ENCODE measurements around the gene CNOT6L. TPM values are rescaled to one million over a fixed set of nuclear protein-coding genes. Genes with fewer than 3 reads are reported as not detected.

CNOT6L gene
- total and polyA plus RNA-seq, 2 of the 4 experiments (the other 2 are of a cell fraction), result 3.5 to 21.1 TPM

- Histone ChIP-seq H3K56ac (ENCODE audit: extremely low read depth, insufficient read depth, low read length) (no peak overlapping the region), H3K4me2 (ENCODE audit: low read depth, low read length) (peak overlapping the region; percentile 54), H2BK5ac (ENCODE audit: low read depth, low read length, poor library complexity, severe bottlenecking) (no peak overlapping the region), H2AK5ac (ENCODE audit: low read depth, low read length) (no peak overlapping the region), H3K18ac (ENCODE audit: low read depth, low read length) (no peak overlapping the region), H3K9ac (ENCODE audit: low read depth, low read length) (no peak overlapping the region; the same call in 1 of the 2 replicates), H4K5ac (ENCODE audit: low read depth, low read length) (no peak overlapping the region), H4K20me1 (ENCODE audit: insufficient read depth, low read length) (peaks cover 9% of the 10 kb centered on the region), H2BK15ac (ENCODE audit: low read depth, low read length) (no peak overlapping the region), H3K4me1 (ENCODE audit: control insufficient read depth, insufficient read depth, low read length) (peaks cover 6% of the 10 kb centered on the region), H2AK9ac (replicated peaks; ENCODE audit: low read depth, low read length, poor library complexity) (no peak overlapping the region), H3K9me3 (ENCODE audit: control insufficient read depth, insufficient read depth, low read length) (no peaks in the 10 kb centered on the region), H3K4me3 (ENCODE audit: insufficient read depth, low read depth, low read length) (no peak overlapping the region), H3K79me1 (ENCODE audit: low read depth in 1 of 2, low read length in 2 of 2) (peaks cover 9 to 19% of the 10 kb centered on the region in 2 experiments), H3K27me3 (ENCODE audit: control insufficient read depth, insufficient read depth, low read length) (no peaks in the 10 kb centered on the region), H4K91ac (ENCODE audit: insufficient read depth, low read depth, low read length) (no peak overlapping the region), H2BK20ac (ENCODE audit: low read depth, low read length) (no peak overlapping the region), H3K14ac (replicated peaks; ENCODE audit: low read depth, low read length) (no peak overlapping the region), H4K8ac (ENCODE audit: low read depth in 2 of 2, low read length in 2 of 2) (no peak overlapping the region), H3K4ac (ENCODE audit: low read depth, low read length) (no peak overlapping the region), H3K36me3 (ENCODE audit: control insufficient read depth, insufficient read depth, low read length) (no peaks in the 10 kb centered on the region; the same call in 1 of the 2 replicates), H3K23ac (ENCODE audit: low read depth, low read length) (no peak overlapping the region), H2BK120ac (ENCODE audit: low read depth, low read length) (no peak overlapping the region), H3K9me1 (ENCODE audit: insufficient read depth, low read length) (no peaks in the 10 kb centered on the region), H2AFZ (replicated peaks; ENCODE audit: low read length, poor library complexity) (no peak overlapping the region), H3K27ac (ENCODE audit: insufficient read depth, low read length) (no peak overlapping the region; the same call in 1 of the 2 replicates)
- BruUV-seq (replicated peaks), result no TSS peak
- CTCF ChIA-PET, result interaction anchor here (0.5 kb wide), 1 partner anchor 1095 kb away, joined by 4 read pairs; no protein-coding TSS in a partner anchor
- intact Hi-C loops (cut with micrococcal nuclease) (loop anchor here (2.0 to 5.0 kb wide), 2 partner anchors 16 to 41 kb away; partner anchors contain the start of gene CNOT6L), dilution Hi-C loops (cut with HindIII; ENCODE audit: low sequenced_read_pairs, unreplicated experiment) (no loop called here), in situ Hi-C loops (cut with MboI; ENCODE audit: low sequenced_read_pairs) (no loop called here)
- no CpG with 5 or more reads among the region's 6 CpGs for WGBS, 2 experiments (ENCODE audit: extremely low coverage in 2 of 2, insufficient read length in 1 of 2)
- POLR2A ChIA-PET (ENCODE audit: unreplicated experiment), result no interaction called here
- no peak for TF ChIP-seq CHD1 (IDR thresholded peaks at IDR 0.05; ENCODE audit: low read depth, low read length)
- no peak for TF ChIP-seq ELK1 (IDR thresholded peaks at IDR 0.05; ENCODE audit: borderline replicate concordance, low read depth, low read length)
- no peak for TF ChIP-seq SMC3 (IDR thresholded peaks at IDR 0.05; ENCODE audit: low read depth, low read length)
- no peak for TF ChIP-seq CEBPB (IDR thresholded peaks at IDR 0.05; ENCODE audit: low read depth, low read length)
- TF ChIP-seq BHLHE40 (IDR thresholded peaks at IDR 0.05; ENCODE audit: low read depth, low read length), result no peak; the same call in 1 of the 2 replicates
- no peak for TF ChIP-seq RAD21 (IDR thresholded peaks at IDR 0.05; ENCODE audit: low read length)
- no peak for TF ChIP-seq MAFK (IDR thresholded peaks at IDR 0.05; ENCODE audit: low read depth, low read length)
- ATAC-seq (ENCODE audit: low read depth) (peak; percentile 65), DNase-seq (peak; percentile 58)
These were observed 42.7 kb downstream of the CNOT6L start for GRCh38 chr4:77776182-77777134.
